DOHH2 (cell line): ENCODE measurements around the gene RNF19B.

Experiments used
- CTCF ChIP-seq: fragments of 200-600 bp; sonication (generic); IDR thresholded peaks from one replicate; pipeline ENCODE4 v1.5.1; 2014; ENCODE audit warnings: antibody characterized with exemption, mild to moderate bottlenecking, low read depth, low read length; ENCODE audit not compliant: poor library complexity, severe bottlenecking
- EZH2phosphoT487 ChIP-seq: fragments of 200-600 bp; sonication (generic); IDR thresholded peaks from 2 replicates; pipeline ENCODE4 v1.6.1; 2017; ENCODE audit warnings: borderline replicate concordance, mild to moderate bottlenecking, antibody characterized with exemption, low read length, moderate library complexity, mixed read lengths

GRCh38 chr1:32890516-32891240 lies 73.9 kb downstream of the RNF19B start:
- no peak for TF ChIP-seq CTCF
- TF ChIP-seq EZH2phosphoT487 = no peak
